GM19043 (cell line): ENCODE data around the gene BTF3L4.
"Not testable (repeated sequence)": the region's sequence is repeated elsewhere in the genome, so short reads cannot be mapped to it uniquely, and the experiment has no call there.

Experiments
- ATAC-seq: cut with Tn5 transposase; IDR thresholded peaks from one replicate; pipeline ENCODE4 v1.9.1; 2021; ENCODE audit warnings: low read depth; ENCODE audit not compliant: unreplicated experiment

BTF3L4 gene

GRCh38 chr1:52055066-52055865 lies 829 bp upstream of the BTF3L4 start, which contains the start of gene TXNDC12:
Gene TXNDC12 (minus strand): TSS chr1:52055191. CDS start chr1:52055096, 95 bp downstream.
- ATAC-seq: peak; percentile 47

- ATAC-seq: no peak
These were observed 281 bp upstream of the BTF3L4 start for GRCh38 chr1:52055866-52056162.

GRCh38 chr1:52056937-52057231 lies 789 bp downstream of the BTF3L4 start:
- peak; percentile 37 for ATAC-seq

GRCh38 chr1:52057255-52057654 lies 1.2 kb downstream of the BTF3L4 start:
- ATAC-seq: no peak

GRCh38 chr1:52057876-52058415 lies 1.9 kb downstream of the BTF3L4 start:
- no peak for ATAC-seq

- no peak for ATAC-seq
These were observed 3.2 kb downstream of the BTF3L4 start for GRCh38 chr1:52059321-52059720.

GRCh38 chr1:52059888-52060287 lies 3.8 kb downstream of the BTF3L4 start:
- no peak for ATAC-seq

- ATAC-seq: no peak
These were observed 4.7 kb downstream of the BTF3L4 start for GRCh38 chr1:52060822-52061221.

GRCh38 chr1:52063192-52063591 lies 7.1 kb downstream of the BTF3L4 start:
- no peak for ATAC-seq

GRCh38 chr1:52070704-52071103 lies 14.6 kb downstream of the BTF3L4 start:
- ATAC-seq: no peak

GRCh38 chr1:52072291-52072690 lies 16.2 kb downstream of the BTF3L4 start:
- ATAC-seq: no peak

- ATAC-seq: not testable (repeated sequence)
These were observed 21.2 kb downstream of the BTF3L4 start for GRCh38 chr1:52077277-52077676.

GRCh38 chr1:52080014-52080415 lies 23.9 kb downstream of the BTF3L4 start:
- no peak for ATAC-seq

- ATAC-seq: not testable (repeated sequence)
These were observed 31.8 kb downstream of the BTF3L4 start for GRCh38 chr1:52087892-52088291.

- not testable (repeated sequence) for ATAC-seq
These were observed 38.2 kb downstream of the BTF3L4 start for GRCh38 chr1:52094300-52094699.

- ATAC-seq: no peak
These were observed 40.1 kb downstream of the BTF3L4 start for GRCh38 chr1:52096216-52096615.

- ATAC-seq: no peak
These were observed 42.2 kb downstream of the BTF3L4 start for GRCh38 chr1:52098139-52098871.

GRCh38 chr1:52102336-52103013 lies 46.4 kb downstream of the BTF3L4 start:
- ATAC-seq: no peak

- no peak for ATAC-seq
These were observed 55.4 kb downstream of the BTF3L4 start for GRCh38 chr1:52111492-52111891.

- ATAC-seq: no peak
These were observed 56.4 kb downstream of the BTF3L4 start for GRCh38 chr1:52112489-52112888.
